Kidney (tissue), 14 donors: ENCODE measurements around the gene ACSF3. TPM values are rescaled to one million over a fixed set of nuclear protein-coding genes. Genes with fewer than 3 reads are reported as not detected.
A peak's percentile ranks its signal among the peaks of the same experiment; 100 is the strongest.

ENCODE experiments used
- DNase-seq, 5 donors: peaks; one replicate each; pipeline ENCODE4 v3.0.0-alpha.2; 2013 to 2020
- FAIRE-seq: peaks from 2 replicates; lab custom pipeline; 2012; peaks lifted over from hg19 to GRCh38; lab: Jason Lieb, UNC
- H3K27ac ChIP-seq, 2 donors: one replicate each; pipeline ENCODE4 v1.7.0; 2013; ENCODE audit warnings: low read depth in 2 of 2, low read length in 2 of 2, inconsistent platforms in 1 of 2
- H3K27me3 ChIP-seq: one replicate; pipeline ENCODE4 v1.7.1; 2013; ENCODE audit warnings: low read length, inconsistent platforms; ENCODE audit not compliant: control insufficient read depth, insufficient read depth
- H3K36me3 ChIP-seq, 3 donors: one replicate each; pipeline versions ENCODE4 v1.7.0 to v1.7.1; 2013; ENCODE audit warnings: low read length in 3 of 3, control low read depth in 1 of 3, inconsistent platforms in 1 of 3; ENCODE audit not compliant: insufficient read depth in 3 of 3, control insufficient read depth in 2 of 3
- H3K4me1 ChIP-seq, 3 donors: one replicate each; pipeline versions ENCODE4 v1.7.0 to v1.7.1; 2013; ENCODE audit warnings: low read length in 3 of 3, inconsistent platforms in 1 of 3, low read depth in 1 of 3; ENCODE audit not compliant: control insufficient read depth in 2 of 3, insufficient read depth in 2 of 3
- H3K4me3 ChIP-seq, 3 donors: one replicate each; pipeline versions ENCODE4 v1.7.0 to v1.8.1; 2013; ENCODE audit warnings: low read length in 3 of 3, control low read depth in 1 of 3, inconsistent platforms in 1 of 3
- H3K9ac ChIP-seq, 3 donors: one replicate each; pipeline versions ENCODE4 v1.7.0 to v1.7.1; 2013; ENCODE audit warnings: low read length in 3 of 3, control low read depth in 1 of 3, inconsistent platforms in 1 of 3
- H3K9me3 ChIP-seq, 3 donors: one replicate each; pipeline versions ENCODE4 v1.7.0 to v1.7.1; 2013; ENCODE audit warnings: low read length in 3 of 3, control low read depth in 1 of 3, inconsistent platforms in 1 of 3; ENCODE audit not compliant: control insufficient read depth in 2 of 3, insufficient read depth in 1 of 3
- intact Hi-C: fragments of 100-400 bp; cut with DNase I; formaldehyde crosslinking; loops from one replicate; pipeline ENCODE4 v1.11.1; 2022
- polyA plus RNA-seq: library from polyadenylated mRNA; stranded (reverse); fragments of 350-450 nt; fragmentation: Illumina TruSeq; extraction: RNeasy Lipid Tissue Mini Kit (QIAGEN cat#74804); gene quantifications from one replicate; pipeline ENCODE4 v1.2.3, GENCODE V29; 2014; ENCODE audit warnings: low read depth, low replicate concordance; ENCODE audit not compliant: insufficient read depth
- total RNA-seq: library from RNA; stranded (reverse); fragmentation: NEBNext Ultra II Directional; extraction: Animal tissue kit (Norgen Biotek cat#: 25700); gene quantifications from one replicate; pipeline ENCODE4 v1.2.1, GENCODE V29; 2021
- TF ChIP-seq, protein P1 (sequence below): IDR thresholded peaks from 3 replicates; pipeline ENCODE4 v1.5.1; 2012; ENCODE audit warnings: mild to moderate bottlenecking, moderate library complexity, borderline replicate concordance; ENCODE audit not compliant: insufficient read depth; ENCODE audit errors: extremely low read depth
- donor health status: control.
- donor health status: control.
- donor health status: control.
- donor health status: control.
- donor health status: control.
- donor health status: DM: yes; HTN: yes; CAD: no.
- donor health status: Normal renal cell carcinoma (clear cell type).

The ACSF3 gene
- total and polyA plus RNA-seq, 2 donors from 2014 or later = 33.2 to 39.0 TPM

DNA sequence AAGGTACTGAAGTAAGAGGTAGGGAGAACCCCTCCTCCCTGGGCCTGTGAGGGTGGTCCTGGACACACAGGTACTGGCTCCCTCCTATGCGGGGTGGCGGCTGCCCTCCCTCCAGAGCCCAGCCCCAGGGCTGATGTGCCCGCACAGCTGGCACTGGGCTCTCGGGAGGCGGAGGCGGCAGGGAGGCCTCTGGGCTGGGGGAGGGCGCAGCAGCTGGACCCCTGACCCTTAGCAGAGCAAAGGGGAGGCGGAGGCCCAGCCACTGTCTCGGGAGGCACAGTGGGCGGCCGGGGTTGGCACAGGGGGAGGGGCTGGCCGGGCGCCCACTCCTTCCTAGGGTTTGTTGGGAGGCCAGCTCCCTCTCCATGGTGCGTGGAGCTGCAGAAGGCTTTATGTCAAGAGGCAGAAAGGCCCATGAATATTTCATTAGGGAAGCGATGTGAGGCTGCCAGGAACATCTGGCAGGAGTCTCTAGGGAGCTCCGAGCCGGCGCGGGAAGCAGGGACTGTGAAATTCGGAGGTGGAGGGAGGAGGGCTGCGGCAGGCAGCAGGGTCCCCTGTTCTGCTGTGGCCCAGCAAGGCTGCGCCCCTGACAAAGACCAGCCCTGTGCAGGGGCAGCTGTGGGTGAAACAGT is 44.1 kb upstream of the ACSF3 start:
- Histone ChIP-seq H3K36me3 (no peaks in the 10 kb centered on the region), H3K4me3 (no peak overlapping the region), H3K4me1 (no peaks in the 10 kb centered on the region), H3K27ac (no peak overlapping the region), H3K9ac (no peak overlapping the region), H3K27me3 (no peaks in the 10 kb centered on the region), H3K9me3 (no peaks in the 10 kb centered on the region)
- intact Hi-C loops = no loop called here
- TF ChIP-seq, protein P1, sequence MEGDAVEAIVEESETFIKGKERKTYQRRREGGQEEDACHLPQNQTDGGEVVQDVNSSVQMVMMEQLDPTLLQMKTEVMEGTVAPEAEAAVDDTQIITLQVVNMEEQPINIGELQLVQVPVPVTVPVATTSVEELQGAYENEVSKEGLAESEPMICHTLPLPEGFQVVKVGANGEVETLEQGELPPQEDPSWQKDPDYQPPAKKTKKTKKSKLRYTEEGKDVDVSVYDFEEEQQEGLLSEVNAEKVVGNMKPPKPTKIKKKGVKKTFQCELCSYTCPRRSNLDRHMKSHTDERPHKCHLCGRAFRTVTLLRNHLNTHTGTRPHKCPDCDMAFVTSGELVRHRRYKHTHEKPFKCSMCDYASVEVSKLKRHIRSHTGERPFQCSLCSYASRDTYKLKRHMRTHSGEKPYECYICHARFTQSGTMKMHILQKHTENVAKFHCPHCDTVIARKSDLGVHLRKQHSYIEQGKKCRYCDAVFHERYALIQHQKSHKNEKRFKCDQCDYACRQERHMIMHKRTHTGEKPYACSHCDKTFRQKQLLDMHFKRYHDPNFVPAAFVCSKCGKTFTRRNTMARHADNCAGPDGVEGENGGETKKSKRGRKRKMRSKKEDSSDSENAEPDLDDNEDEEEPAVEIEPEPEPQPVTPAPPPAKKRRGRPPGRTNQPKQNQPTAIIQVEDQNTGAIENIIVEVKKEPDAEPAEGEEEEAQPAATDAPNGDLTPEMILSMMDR = no peak
- DNase-seq (peak in 3 of 5 donors; percentile 26 to 52 (median 50)), FAIRE-seq (no peak)

DNA sequence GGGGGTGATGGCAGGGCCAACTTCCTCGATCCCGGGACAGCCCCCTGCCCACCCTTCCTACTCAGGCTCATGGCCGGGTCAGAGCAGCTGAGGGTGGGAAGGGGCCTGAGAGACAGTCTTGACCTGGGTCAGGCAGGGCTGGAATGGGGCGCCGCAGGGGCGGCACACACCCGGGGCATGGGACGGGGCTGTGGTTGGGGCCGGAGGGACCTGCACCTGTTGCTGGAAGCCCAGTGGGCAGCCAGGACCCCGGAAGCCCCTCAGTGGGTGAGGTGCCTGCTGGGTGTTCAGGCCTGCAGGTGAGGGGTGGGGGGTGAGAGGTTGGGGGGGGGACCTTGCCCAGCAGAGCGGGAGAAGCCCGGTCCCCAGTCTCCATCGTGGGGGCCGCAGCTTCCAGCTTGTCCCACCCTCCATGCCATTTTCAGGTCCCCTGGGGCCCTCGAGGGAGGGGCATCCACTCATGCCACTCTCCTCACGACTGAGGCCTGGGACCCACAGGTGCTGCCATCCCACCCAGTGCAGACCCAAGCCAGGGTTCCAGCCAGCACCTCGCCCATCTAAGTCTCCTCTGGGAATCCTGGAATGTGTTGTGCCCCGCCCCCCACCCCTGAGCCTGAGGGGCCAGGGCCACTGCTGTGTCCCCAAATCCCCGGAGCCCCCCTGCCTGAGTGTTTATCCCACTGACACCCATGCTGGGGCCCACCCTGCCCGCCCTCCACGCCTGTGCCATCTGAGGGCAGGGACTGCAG is 43.4 kb upstream of the ACSF3 start:
- DNase-seq (peak in 1 of 5 donors; percentile 55), FAIRE-seq (no peak)
- TF ChIP-seq, protein P1 = no peak
- Histone ChIP-seq H3K36me3 (no peaks in the 10 kb centered on the region), H3K9me3 (no peaks in the 10 kb centered on the region), H3K9ac (no peak overlapping the region), H3K27ac (no peak overlapping the region), H3K4me3 (no peak overlapping the region), H3K4me1 (no peaks in the 10 kb centered on the region), H3K27me3 (no peaks in the 10 kb centered on the region)
- intact Hi-C loops = no loop called here

DNA sequence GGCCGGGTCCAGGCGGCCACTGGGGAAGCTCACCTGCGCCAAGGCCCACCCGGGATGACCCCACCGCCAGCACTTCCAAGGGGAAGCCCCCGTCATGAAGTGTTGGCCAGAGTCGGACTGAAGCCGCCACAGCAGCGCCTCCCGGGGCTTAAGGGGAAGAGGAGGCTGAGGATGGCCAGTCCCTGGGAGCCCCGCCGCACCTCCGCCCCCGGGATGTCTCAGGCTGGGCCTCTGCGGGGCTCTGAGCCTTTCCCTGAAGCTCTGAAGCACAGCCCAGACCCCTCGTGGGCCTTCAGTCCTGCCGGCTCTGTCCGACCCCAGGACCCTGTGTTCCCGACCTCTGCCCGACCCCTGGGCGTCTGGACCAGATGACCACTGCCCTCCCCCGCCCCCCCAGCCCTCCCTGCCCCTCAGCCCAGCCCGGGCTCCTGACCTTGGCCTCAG is 42.8 kb upstream of the ACSF3 start:
- H3K27me3 ChIP-seq = no peaks in the 10 kb centered on the region
- intact Hi-C loops = no loop called here

More for the DNA sequence above, 42.8 kb upstream of the ACSF3 start:
- FAIRE-seq (no peak), DNase-seq (peak in 1 of 5 donors; percentile 68)
- TF ChIP-seq, protein P1 = no peak
- Histone ChIP-seq H3K9me3 (no peaks in the 10 kb centered on the region), H3K9ac (no peak overlapping the region), H3K4me3 (no peak overlapping the region), H3K4me1 (no peaks in the 10 kb centered on the region), H3K27ac (no peak overlapping the region), H3K36me3 (no peaks in the 10 kb centered on the region)
